H1 (cell line): ENCODE results near the gene PLIN1.

ENCODE experiments used
- E2F6 ChIP-seq: IDR thresholded peaks from 2 replicates; pipeline ENCODE4 v1.6.1; 2012; ENCODE audit warnings: inconsistent platforms
- EP300 ChIP-seq, 2 experiments: IDR thresholded peaks; 1 replicate in 1 of 2; 2 replicates in 1 of 2; pipeline ENCODE4 v1.6.1; 2011 to 2012; ENCODE audit warnings: low read depth in 2 of 2, low read length in 2 of 2, mild to moderate bottlenecking in 2 of 2, borderline replicate concordance in 1 of 2, inconsistent platforms in 1 of 2, moderate library complexity in 1 of 2
- POLR2AphosphoS5 ChIP-seq: IDR thresholded peaks from 2 replicates; pipeline ENCODE4 v1.6.1; 2011; ENCODE audit warnings: low read depth, low read length
- SP1 ChIP-seq: IDR thresholded peaks from 2 replicates; pipeline ENCODE4 v1.6.1; 2011; ENCODE audit warnings: low read depth, low read length
- TCF12 ChIP-seq: IDR thresholded peaks from 2 replicates; pipeline ENCODE4 v1.6.1; 2011; ENCODE audit warnings: low read depth, mild to moderate bottlenecking, low read length
- TF ChIP-seq, protein P1 (sequence below), 3 experiments: IDR thresholded peaks; 1 replicate in 2 of 3; 2 replicates in 1 of 3; pipeline versions ENCODE4 v1.5.1 to v1.6.1; 2011; ENCODE audit warnings: low read length in 3 of 3, mild to moderate bottlenecking in 3 of 3, inconsistent platforms in 2 of 3, low read depth in 1 of 3, moderate library complexity in 1 of 3; ENCODE audit not compliant: insufficient read depth in 1 of 3; ENCODE audit errors: control extremely low read depth in 1 of 3

DNA sequence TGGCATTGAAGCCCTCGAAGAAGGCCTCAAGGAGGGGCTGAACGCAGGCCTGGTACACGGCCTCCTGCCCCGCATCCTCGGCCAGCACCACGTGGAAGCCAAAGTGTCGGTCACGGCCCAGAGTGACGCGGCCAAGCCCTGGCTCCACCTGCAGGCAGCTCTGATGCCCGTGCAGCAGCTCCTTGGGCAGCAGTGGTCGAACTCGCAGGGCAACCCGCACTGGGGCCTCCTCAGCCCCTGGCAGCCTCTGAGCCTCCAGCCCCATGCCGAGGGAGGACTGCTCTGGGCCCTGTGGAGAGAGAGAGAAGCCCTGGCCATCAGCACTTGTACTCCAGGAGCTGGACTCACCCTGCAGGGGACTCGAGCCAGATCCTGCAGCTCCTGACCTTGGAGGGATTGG, 26.5 kb downstream of the PLIN1 start:
- TF ChIP-seq, protein P1, sequence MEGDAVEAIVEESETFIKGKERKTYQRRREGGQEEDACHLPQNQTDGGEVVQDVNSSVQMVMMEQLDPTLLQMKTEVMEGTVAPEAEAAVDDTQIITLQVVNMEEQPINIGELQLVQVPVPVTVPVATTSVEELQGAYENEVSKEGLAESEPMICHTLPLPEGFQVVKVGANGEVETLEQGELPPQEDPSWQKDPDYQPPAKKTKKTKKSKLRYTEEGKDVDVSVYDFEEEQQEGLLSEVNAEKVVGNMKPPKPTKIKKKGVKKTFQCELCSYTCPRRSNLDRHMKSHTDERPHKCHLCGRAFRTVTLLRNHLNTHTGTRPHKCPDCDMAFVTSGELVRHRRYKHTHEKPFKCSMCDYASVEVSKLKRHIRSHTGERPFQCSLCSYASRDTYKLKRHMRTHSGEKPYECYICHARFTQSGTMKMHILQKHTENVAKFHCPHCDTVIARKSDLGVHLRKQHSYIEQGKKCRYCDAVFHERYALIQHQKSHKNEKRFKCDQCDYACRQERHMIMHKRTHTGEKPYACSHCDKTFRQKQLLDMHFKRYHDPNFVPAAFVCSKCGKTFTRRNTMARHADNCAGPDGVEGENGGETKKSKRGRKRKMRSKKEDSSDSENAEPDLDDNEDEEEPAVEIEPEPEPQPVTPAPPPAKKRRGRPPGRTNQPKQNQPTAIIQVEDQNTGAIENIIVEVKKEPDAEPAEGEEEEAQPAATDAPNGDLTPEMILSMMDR (IDR thresholded peaks at IDR 0.05; ENCODE audit: control extremely low read depth in 1 of 3, insufficient read depth in 1 of 3, low read depth in 1 of 3, low read length in 3 of 3), result peak in 1 of 3 experiments; percentile 15; a peak in 2 of 4 replicates
- TF ChIP-seq EP300 (IDR thresholded peaks at IDR 0.05; ENCODE audit: borderline replicate concordance in 1 of 2, low read depth in 2 of 2, low read length in 2 of 2) (no peak), SP1 (no peak), POLR2AphosphoS5 (no peak), E2F6 (no peak), TCF12 (no peak)
